HEK293 (cell line): ENCODE measurements around the gene THAP4.

ENCODE experiments used
- CTCF ChIA-PET: fragments of 350-600 bp; formaldehyde crosslinking; extraction: SDS; loops from one replicate; lab custom pipeline; 2021; ENCODE audit warnings: antibody characterized with exemption; lab: Yijun Ruan, JAX
- POLR2A ChIA-PET: fragments of 300-600 bp; formaldehyde crosslinking; extraction: SDS; loops from one replicate; lab custom pipeline; 2020; ENCODE audit warnings: antibody characterized with exemption, inconsistent platforms; lab: Yijun Ruan, JAX
- H3K27ac ChIP-seq: fragments of 200-500 bp; sonication (Bioruptor generic); 2 replicates; pipeline ENCODE4 v1.5.1; 2014; ENCODE audit warnings: low read depth, low read length, control low read depth, inconsistent platforms; ENCODE audit errors: extremely low read depth
- H3K36me3 ChIP-seq, 2 experiments: fragments of 200-500 bp in 1 of 2; sonication (Bioruptor generic) in 1 of 2; 1 replicate in 1 of 2; 2 replicates in 1 of 2; pipeline ENCODE4 v1.5.1; 2014 to 2017; ENCODE audit warnings: inconsistent platforms in 2 of 2, low read length in 2 of 2; ENCODE audit not compliant: control insufficient read depth in 2 of 2, insufficient read depth in 1 of 2
- H3K4me1 ChIP-seq: fragments of 200-500 bp; sonication (Bioruptor generic); 2 replicates; pipeline ENCODE4 v1.5.1; 2014; ENCODE audit warnings: mild to moderate bottlenecking, low read length, inconsistent platforms; ENCODE audit not compliant: control insufficient read depth, insufficient read depth
- H3K4me3 ChIP-seq: 2 replicates; pipeline ENCODE4 v1.5.1; 2011; ENCODE audit warnings: low read depth, mild to moderate bottlenecking, control low read depth, low read length, moderate library complexity
- H3K9me3 ChIP-seq: fragments of 200-500 bp; sonication (Bioruptor generic); 2 replicates; pipeline ENCODE4 v1.5.1; 2014; ENCODE audit warnings: low read depth, low read length, inconsistent platforms; ENCODE audit not compliant: control insufficient read depth, insufficient read depth
- CTCF ChIP-seq: fragments of 450-650 bp; formaldehyde crosslinking; IDR thresholded peaks from 2 replicates; pipeline ENCODE4 v1.5.1; 2016; ENCODE audit warnings: missing biosample characterization, missing genetic modification characterization
- KLF1 ChIP-seq: fragments of 450-650 bp; formaldehyde crosslinking; IDR thresholded peaks from 2 replicates; pipeline ENCODE4 v1.5.1; 2016; ENCODE audit warnings: missing biosample characterization, missing genetic modification characterization
- KLF8 ChIP-seq: fragments of 450-650 bp; formaldehyde crosslinking; IDR thresholded peaks from 2 replicates; pipeline ENCODE4 v1.5.1; 2016; ENCODE audit warnings: missing biosample characterization, missing genetic modification characterization
- RBAK ChIP-seq: fragments of 450-650 bp; formaldehyde crosslinking; IDR thresholded peaks from 2 replicates; pipeline ENCODE4 v1.5.1; 2016; ENCODE audit warnings: missing biosample characterization, missing genetic modification characterization
- SP2 ChIP-seq: fragments of 450-650 bp; formaldehyde crosslinking; IDR thresholded peaks from 2 replicates; pipeline ENCODE4 v1.5.1; 2016; ENCODE audit warnings: missing biosample characterization, missing genetic modification characterization
- YY1 ChIP-seq: fragments of 450-650 bp; formaldehyde crosslinking; IDR thresholded peaks from 2 replicates; pipeline ENCODE4 v1.5.1; 2018; ENCODE audit warnings: missing biosample characterization, missing genetic modification characterization
- ZEB2 ChIP-seq: fragments of 450-650 bp; formaldehyde crosslinking; IDR thresholded peaks from 2 replicates; pipeline ENCODE4 v1.5.1; 2016; ENCODE audit warnings: missing biosample characterization, missing genetic modification characterization
- ZNF114 ChIP-seq: fragments of 450-650 bp; formaldehyde crosslinking; IDR thresholded peaks from 2 replicates; pipeline ENCODE4 v1.5.0; 2017; ENCODE audit warnings: missing biosample characterization, missing genetic modification characterization
- ZNF121 ChIP-seq: fragments of 450-650 bp; formaldehyde crosslinking; IDR thresholded peaks from 2 replicates; pipeline ENCODE4 v1.5.1; 2016; ENCODE audit warnings: missing biosample characterization, missing genetic modification characterization
- ZNF157 ChIP-seq: fragments of 450-650 bp; formaldehyde crosslinking; IDR thresholded peaks from 2 replicates; pipeline ENCODE4 v1.5.1; 2016; ENCODE audit warnings: missing biosample characterization, missing genetic modification characterization
- ZNF16 ChIP-seq: fragments of 450-650 bp; formaldehyde crosslinking; IDR thresholded peaks from 2 replicates; pipeline ENCODE4 v1.5.1; 2016; ENCODE audit warnings: low read depth, missing biosample characterization, missing genetic modification characterization
- ZNF26 ChIP-seq: fragments of 450-650 bp; formaldehyde crosslinking; IDR thresholded peaks from 2 replicates; pipeline ENCODE4 v1.5.1; 2016; ENCODE audit warnings: missing biosample characterization, missing genetic modification characterization
- ZNF274 ChIP-seq, 2 experiments: fragments of 200-500 bp in 1 of 2; fragments of 450-650 bp in 1 of 2; sonication (Bioruptor generic) in 1 of 2; formaldehyde crosslinking in 1 of 2; IDR thresholded peaks; 2 replicates each; pipeline versions ENCODE4 v1.5.1 to v1.6.1; 2014 to 2016; ENCODE audit warnings: borderline replicate concordance in 1 of 2, inconsistent platforms in 1 of 2, low read length in 1 of 2, missing biosample characterization in 1 of 2, missing genetic modification characterization in 1 of 2
- ZNF404 ChIP-seq: fragments of 450-650 bp; formaldehyde crosslinking; IDR thresholded peaks from 2 replicates; pipeline ENCODE4 v1.5.1; 2017; ENCODE audit warnings: missing biosample characterization, missing genetic modification characterization
- ZNF558 ChIP-seq: fragments of 450-650 bp; formaldehyde crosslinking; IDR thresholded peaks from 2 replicates; pipeline ENCODE4 v1.5.1; 2016; ENCODE audit warnings: missing biosample characterization, missing genetic modification characterization
- ZNF560 ChIP-seq: fragments of 450-650 bp; formaldehyde crosslinking; IDR thresholded peaks from 2 replicates; pipeline ENCODE4 v1.5.1; 2017; ENCODE audit warnings: missing biosample characterization, missing genetic modification characterization, borderline replicate concordance
- ZNF600 ChIP-seq: fragments of 450-650 bp; formaldehyde crosslinking; IDR thresholded peaks from 2 replicates; pipeline ENCODE4 v1.5.1; 2016; ENCODE audit warnings: missing biosample characterization, missing genetic modification characterization
- ZNF626 ChIP-seq: fragments of 450-650 bp; sonication (Bioruptor Pico); formaldehyde crosslinking; IDR thresholded peaks from 2 replicates; pipeline ENCODE4 v1.5.1; 2018; ENCODE audit warnings: missing biosample characterization, missing genetic modification characterization, inconsistent platforms
- ZNF658 ChIP-seq: fragments of 450-650 bp; formaldehyde crosslinking; IDR thresholded peaks from 2 replicates; pipeline ENCODE4; 2016; ENCODE audit warnings: missing biosample characterization, missing genetic modification characterization
- TF ChIP-seq, protein P1 (sequence below): fragments of 450-650 bp; formaldehyde crosslinking; IDR thresholded peaks from 2 replicates; pipeline ENCODE4 v1.5.1; 2016; ENCODE audit warnings: missing biosample characterization, missing genetic modification characterization

THAP4 gene

GRCh38 chr2:241553981-241554380 lies 83.0 kb downstream of the THAP4 start (continued):
- no peak for TF ChIP-seq ZNF558 (tag by site-specific recombination)
- TF ChIP-seq ZNF26: no peak
- no peak for TF ChIP-seq SP2 (tag by site-specific recombination)

DNA sequence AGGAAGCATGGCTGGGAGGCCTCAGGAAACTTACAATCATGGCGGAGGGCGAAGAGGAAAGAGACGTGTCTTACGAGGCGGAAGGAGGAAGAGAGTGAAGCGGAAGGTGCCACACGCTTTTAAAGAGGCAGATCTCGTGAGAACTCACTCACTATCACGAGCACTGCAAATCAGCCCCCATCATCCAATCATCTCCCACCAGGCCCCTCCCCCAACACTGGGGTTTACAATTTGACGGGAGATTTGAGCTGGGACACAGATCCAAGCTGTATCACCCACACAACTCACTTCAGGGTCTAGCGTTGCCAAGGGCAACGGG lies 83.5 kb downstream of the THAP4 start:
- H3K27ac ChIP-seq: no peak overlapping the region
- TF ChIP-seq KLF8 (no peak), ZNF121 (tag by site-specific recombination) (no peak), ZNF274 (IDR thresholded peaks at IDR 0.05; ENCODE audit: low read length) (no peak), ZNF274 (tag by site-specific recombination; IDR thresholded peaks at IDR 0.05; ENCODE audit: borderline replicate concordance) (no peak), CTCF (tag by site-specific recombination) (no peak), RBAK (no peak), ZNF626 (no peak), YY1 (tag by site-specific recombination) (no peak), ZNF600 (tag by site-specific recombination) (no peak), ZNF560 (tag by site-specific recombination) (no peak), ZNF658 (tag by site-specific recombination) (no peak), ZNF16 (tag by site-specific recombination) (no peak), ZNF114 (tag by site-specific recombination) (no peak), ZNF404 (no peak), ZEB2 (no peak)
- TF ChIP-seq, protein P1, sequence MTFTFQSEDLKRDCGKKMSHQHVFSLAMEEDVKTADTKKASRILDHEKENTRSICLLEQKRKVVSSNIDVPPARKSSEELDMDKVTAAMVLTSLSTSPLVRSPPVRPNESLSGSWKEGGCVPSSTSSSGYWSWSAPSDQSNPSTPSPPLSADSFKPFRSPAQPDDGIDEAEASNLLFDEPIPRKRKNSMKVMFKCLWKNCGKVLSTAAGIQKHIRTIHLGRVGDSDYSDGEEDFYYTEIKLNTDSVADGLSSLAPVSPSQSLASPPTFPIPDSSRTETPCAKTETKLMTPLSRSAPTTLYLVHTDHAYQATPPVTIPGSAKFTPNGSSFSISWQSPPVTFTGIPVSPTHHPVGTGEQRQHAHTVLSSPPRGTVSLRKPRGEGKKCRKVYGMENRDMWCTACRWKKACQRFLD (tag by site-specific recombination): no peak
- H3K4me3 ChIP-seq: no peak overlapping the region
- H3K36me3 ChIP-seq: no peaks in the 10 kb centered on the region
- H3K4me1 ChIP-seq: peaks cover 5% of the 10 kb centered on the region; the same call in 1 of the 2 replicates
- POLR2A ChIA-PET: no interaction called here
- H3K9me3 ChIP-seq: no peaks in the 10 kb centered on the region; the same call in 1 of the 2 replicates
- CTCF ChIA-PET: no interaction called here

DNA sequence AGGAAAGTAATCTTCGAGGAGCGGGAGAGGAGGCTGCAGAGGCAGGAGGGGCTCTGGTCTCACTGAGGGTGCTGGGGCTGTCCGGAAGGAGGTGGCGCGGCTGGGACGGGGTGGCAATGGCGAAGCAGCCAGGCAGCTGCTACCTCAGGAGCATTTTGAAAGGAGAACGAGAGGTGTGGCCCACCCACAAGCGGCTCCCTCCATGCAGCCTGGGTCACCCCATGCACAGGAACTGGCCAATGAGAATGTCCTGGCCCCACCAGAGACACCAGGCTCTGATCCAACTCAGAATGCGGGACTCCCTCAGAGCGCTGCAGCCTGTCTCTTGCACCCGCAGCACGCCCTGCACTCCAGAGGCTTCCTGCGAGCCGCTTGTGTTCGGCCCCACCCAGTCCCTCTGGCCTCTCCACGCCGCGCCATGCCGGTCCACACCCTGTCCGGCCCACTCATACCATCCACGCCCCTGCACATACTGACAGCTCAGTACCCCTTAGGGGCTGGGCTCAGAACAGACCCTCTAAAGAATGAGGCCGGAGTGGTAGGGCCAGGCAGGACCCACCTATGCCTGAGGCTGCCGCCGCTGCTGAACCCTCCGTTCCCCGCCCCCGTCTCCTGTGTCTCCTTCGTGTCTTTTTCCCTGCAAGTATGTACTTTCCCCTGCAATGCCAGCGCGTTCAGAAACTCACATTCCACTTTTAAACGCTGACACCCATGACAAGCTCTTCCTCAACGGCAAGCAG lies 84.8 kb downstream of the THAP4 start:
- H3K4me1 ChIP-seq: peaks cover 6% of the 10 kb centered on the region; the same call in 1 of the 2 replicates
- POLR2A ChIA-PET: no interaction called here
- CTCF ChIA-PET: interaction anchor here (1.0 kb wide), 1 partner anchor 326 kb away, joined by 4 read pairs; no protein-coding TSS in a partner anchor

More for the DNA sequence above, 84.8 kb downstream of the THAP4 start:
- Histone ChIP-seq H3K4me3 (no peak overlapping the region), H3K27ac (no peak overlapping the region), H3K9me3 (no peaks in the 10 kb centered on the region), H3K36me3 (no peaks in the 10 kb centered on the region)
- TF ChIP-seq KLF1 (tag by site-specific recombination) (peak; percentile 65), ZNF157 (tag by site-specific recombination) (no peak)
